ENCODE results near the gene RNF112.

- TF ChIP-seq CTCF (IDR thresholded peaks at IDR 0.05) (no peak), POLR2A (IDR thresholded peaks at IDR 0.05) (no peak)
These were observed 38.6 kb downstream of the RNF112 start for GRCh38 chr17:19449656-19450055.

Data from testis (tissue), 2 donors.